GM19455 (cell line): Measurements from ENCODE around the gene GNE.
"Not testable (repeated sequence)": the region's sequence is repeated elsewhere in the genome, so short reads cannot be mapped to it uniquely, and the experiment has no call there.

ENCODE experiments used
- ATAC-seq: cut with Tn5 transposase; IDR thresholded peaks from one replicate; pipeline ENCODE4 v1.9.1; 2021; ENCODE audit not compliant: unreplicated experiment

Gene GNE

DNA sequence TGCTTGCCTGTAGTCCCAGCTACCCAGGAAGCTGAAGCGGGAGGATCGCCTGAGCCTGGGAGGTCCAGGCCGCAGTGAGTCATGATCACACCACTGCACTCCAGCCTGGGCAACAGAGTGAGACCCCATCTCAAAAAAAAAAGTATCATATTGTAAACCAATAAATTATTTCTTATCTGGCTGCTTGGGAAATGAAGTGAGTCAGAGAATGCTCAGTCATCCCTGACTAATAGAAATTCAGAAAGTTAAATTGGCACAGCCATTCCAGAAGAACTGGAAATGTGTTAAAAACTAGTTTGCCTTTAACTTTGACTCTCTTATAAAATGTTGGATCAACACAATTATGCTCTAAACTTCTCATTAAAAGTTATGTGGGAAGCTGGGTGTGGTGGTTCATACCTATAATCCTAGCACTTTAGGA, 9.8 kb upstream of the GNE start:
- no peak for ATAC-seq

DNA sequence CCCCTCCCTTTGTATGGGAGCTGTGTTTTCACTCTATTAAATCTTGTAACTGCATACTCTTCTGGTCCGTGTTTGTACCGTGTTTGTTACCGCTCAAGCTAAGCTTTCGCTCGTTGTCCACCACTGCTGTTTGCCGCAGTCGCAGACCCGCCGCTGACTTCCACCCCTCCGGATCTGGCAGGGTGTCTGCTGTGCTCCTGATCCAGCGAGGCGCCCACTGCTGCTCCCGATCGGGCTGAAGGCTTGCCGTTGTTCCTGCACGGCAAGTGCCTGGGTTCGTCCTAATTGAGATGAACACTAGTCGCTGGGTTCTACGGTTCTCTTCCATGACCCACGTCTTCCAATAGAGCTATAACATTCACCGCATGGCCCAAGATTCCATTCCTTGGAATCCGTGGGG, 6.6 kb upstream of the GNE start:
- no peak for ATAC-seq

DNA sequence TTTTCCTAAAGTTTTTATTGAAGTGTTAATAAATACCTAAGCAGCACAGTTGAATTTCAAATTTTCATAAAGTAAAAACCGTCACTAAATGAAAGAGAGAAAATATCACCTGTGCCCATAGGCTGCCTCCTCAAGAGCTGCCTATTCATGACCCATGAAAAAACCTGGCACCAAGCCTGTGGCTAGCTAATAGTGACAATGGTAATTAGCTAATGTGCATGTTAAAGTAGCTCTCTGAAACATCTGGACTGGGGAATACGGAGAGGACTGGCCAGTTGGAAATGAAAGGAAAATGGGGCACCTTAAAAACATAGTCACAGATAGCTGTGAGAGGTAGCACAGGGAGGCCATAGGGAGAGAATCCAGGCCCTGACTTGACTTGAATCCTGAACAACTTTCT, 5.4 kb upstream of the GNE start:
- ATAC-seq, result no peak

DNA sequence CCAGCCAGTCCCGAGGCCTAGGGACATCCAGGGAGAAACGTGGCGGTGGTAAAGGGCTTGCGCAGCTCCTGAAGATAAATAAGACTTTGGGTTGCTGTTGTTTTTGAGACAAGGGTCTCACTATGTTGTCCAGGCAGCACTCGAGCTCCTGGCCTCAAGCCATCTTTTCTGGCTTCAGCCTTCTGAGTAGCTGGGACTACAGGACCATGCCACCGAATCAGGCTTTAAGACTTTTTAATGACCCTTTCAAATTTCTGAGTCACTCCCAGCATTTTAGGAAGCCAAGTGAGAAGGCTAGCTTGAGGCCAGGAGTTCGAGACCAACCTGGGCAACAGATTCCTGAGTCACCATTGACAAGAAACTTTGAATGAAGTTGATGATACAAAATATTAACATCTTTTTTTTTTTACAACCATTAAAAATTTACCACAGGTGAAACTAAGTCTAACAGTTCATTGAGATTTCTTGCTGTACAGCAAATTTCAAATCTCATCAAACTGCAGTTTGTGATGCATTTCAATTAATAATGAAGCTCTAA, 817 bp upstream of the GNE start:
- no peak for ATAC-seq

DNA sequence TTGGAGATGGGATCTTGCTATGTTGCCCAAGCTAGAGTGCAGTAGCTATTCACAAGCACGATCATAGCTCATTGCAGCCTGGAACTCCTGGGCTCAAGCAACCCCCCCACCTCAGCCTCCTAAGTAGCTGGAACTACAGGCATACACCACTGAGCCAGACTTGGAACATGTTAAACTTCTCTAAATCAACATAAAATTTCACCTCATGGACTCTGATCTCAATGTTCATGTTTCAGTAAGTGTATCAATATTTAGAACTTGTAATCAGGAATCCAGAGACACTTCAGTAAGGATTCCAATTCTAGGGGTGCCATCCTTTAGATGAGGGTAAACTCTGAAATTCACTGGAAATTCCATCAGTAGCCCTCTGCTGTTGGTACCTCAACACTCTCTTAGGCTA, 6.8 kb downstream of the GNE start:
- no peak for ATAC-seq

DNA sequence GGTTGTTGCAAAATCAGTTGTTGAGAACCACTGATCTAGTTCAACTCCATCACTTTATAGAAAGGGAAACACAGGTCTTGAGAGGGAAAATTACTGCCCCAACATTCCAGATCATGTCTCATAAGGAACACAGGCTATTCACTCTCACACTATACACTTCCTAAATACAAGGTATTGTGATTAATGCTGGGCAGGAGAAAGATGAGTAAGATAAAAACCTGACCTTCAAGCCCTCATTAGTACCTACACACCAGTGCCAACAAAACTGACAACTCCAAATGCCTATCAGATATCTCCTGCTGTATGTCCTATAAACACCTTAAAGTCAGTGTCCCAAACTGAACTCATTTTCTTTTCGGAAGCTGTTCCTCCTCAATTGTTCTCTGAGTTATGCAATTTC, 8.2 kb downstream of the GNE start:
- ATAC-seq, result no peak

DNA sequence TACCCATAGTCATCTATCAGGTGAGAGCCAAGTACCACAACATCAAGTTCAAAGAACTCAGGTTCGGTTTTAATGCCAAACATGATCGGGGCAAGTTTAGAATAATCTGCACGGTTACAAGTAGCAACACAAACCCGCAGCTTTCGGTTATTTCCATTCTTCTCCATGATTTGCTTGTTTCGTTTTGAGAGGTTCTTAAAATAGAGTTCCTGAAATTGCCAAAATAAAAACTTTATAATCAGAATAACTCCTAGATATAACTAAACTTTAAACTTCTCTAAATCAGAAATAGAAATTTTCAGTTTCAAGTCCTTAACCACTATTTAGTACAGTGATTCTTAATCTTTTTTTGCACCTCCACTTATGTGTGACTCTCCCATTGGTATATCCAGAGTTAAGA, 9.1 kb downstream of the GNE start:
- no peak for ATAC-seq

DNA sequence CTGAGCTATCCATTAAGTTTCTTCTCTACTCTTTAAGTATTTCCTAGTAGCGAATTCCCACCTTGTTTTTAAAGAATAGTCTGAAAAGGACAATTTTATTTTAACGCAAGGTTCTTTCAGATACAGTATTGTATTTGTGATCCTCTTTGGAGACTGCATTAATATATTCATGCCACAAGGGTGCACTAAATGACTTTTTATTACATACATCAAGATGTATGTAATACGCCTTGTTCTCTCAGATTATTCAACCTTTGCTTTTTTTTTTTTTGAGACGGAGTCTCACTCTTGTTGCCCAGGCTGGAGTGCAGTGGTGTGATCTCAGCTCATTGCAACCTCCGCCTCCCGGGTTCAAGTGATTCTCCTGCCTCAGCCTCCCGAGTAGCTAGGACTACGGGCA, 10.2 kb downstream of the GNE start:
- ATAC-seq, result not testable (repeated sequence)

DNA sequence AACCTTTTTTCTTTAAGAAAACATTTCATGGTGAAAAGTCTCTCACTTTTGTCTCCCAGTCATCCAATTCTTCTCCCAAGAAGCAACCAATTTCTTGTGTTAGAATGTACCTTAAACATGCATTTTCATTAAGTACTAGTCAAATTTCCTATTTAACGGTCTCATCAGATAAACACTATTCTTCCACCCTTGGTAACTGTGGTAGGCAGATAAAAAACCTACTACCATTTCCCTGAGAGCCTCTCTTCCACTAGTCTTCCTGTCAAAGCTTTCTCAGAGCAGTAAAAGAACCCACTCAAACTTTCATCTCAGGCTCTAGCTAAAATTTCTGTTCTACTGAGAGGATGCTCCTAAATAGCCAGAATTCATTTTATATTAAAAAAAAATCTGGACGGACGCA, 10.9 kb downstream of the GNE start:
- ATAC-seq, result no peak

DNA sequence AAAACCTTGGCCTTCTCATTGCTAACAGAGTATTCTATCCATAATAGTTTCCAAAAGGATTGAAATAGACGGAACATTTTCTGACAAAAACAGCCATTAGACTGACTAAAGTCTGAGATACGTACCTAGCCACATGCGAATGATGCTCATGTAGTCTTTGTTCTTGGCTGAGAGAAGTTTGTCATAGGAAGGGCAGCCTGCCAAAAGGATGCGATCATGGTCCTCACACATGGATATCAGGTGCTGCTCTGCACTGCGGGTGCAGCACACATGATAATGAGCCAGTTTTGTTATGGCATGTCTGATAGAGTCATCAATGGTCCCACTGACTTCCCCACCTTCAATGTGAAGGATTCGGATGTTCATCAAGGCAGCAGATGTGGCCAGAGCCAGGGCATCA, 12.3 kb downstream of the GNE start:
- ATAC-seq, result no peak

DNA sequence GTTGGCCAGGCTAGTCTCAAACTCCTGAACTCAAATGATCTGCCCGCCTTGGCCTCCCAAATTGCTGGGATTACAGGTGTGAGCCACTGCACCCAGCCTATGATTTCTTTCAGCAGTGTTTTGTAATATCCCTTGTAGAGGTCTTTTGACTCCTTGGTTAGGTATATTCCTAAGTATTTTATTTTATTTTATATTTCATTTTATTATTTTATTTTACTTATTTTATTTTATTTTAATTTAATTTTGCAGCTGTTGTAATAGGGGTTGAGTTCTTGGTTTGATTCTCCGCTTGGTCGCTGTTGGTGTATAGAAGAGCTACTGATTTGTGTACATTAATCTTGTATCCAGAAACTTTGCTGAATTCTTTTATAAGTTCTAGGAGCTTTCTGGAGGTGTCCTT, 18.6 kb downstream of the GNE start:
- ATAC-seq, result not testable (repeated sequence)

DNA sequence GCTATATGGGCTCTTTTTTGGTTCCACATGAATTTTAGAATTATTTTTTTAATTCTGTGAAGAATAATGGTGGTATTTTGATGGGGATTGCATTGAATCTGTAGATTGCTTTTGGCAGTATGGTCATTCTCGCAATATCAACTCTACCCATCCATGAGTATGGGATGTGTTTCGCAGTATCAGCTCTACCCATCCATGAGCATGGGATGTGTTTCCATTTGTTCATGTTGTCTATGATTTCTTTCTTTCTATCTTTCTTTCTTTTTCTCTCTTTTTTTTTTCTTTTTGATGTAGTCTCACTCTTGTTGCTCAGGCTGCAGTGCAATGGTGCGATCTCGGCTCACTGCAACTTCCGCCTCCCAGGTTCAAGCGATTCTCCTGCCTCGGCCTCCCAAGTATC, 19.0 kb downstream of the GNE start:
- not testable (repeated sequence) for ATAC-seq

DNA sequence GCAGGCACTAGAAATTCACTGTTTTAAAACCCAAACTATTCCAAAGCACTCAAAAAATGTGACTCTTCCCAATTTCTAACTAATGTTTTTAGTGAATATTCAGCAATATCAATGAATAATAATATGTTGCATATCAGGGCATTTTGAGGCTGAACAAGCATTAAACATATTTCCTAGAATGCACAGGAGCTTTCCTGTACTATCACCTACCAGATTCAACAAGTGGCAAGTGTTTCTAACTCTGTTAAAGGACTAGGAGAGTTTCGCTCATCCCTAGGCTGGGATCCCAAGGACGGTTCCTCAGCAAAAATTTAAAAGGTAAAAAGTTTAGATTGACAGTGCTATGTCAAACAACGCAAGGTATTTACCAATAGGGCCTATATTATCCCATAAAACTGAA, 21.0 kb downstream of the GNE start:
- ATAC-seq, result no peak

DNA sequence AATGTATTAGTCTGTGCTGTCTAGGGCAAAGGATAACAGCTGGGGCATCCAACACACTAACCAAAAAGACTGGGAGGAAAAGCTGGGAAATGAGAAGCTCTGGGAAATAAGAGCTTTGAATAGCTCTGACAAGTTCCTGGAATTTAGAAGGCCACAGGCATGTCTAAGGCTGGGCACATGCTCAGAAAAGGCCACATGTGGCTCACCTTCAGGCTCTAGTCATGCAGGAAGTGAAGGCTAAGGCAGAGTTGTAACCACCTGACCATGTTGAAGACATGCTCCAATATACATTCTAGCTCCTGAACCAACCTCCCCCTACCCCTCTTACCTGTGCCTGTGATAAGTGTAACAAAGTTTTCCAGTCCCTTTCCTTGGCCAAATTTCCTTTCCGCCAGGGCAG, 35.8 kb downstream of the GNE start:
- ATAC-seq, result no peak

DNA sequence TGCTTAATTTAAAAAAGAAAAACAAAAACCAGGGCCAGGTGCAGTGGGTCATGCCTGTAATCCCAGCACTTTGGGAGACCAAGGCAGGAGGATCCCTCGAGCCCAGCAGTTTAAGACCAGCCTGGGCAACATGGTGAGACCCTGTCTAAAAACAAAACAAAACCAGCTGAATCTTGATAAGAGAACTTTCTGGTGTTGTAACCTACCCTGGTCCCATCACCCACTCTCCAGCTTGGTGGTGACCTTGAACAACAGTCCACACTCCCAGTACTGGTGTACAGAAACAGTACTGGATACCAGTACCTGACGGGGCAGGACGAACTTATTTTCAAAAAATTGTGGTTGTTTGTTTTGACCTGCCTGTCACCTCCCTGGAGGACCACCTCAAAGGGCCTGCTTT, 36.6 kb downstream of the GNE start:
- no peak for ATAC-seq

DNA sequence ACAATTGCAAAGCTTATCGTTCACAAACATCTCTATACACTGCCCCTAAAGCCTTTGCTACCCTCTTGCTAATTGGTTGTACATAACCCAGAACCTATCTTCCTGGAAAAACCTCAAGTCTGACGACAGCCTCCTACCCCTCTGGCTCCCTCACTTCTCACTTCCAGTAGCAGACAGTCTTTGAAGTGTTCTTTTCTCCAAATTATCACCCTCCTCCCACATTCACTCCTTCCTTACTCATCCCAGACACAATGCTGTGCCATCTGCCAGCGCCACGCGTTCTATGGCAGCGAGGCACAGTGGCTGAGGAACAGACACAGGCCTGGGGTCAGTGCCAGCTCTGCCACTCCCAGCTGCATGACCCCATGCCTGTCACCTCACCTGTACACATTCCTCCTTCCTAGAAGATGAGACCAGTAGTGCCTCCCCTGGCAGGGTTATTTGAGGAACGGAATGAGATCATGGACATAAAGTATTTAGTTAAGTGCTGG, 39.8 kb downstream of the GNE start:
- no peak for ATAC-seq

DNA sequence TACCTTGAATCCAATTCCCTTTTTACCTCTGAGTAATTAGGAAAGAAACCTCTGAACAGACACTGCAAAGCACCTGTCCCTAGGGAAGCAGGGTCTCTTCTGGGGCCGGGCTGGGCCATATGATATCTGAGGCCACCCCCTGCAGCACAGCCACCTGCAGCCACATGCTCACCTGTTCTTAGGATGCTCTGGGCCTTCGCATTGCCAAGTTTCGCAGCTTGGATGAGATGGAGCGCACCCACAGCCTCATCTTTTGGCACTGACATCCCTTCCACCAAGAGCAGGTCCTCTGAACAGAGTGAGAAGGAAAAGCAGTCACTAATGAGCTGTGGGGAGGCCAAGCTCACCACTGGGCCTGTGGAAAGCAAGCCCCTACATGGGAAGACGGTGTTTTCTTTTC, 40.2 kb downstream of the GNE start:
- no peak for ATAC-seq

DNA sequence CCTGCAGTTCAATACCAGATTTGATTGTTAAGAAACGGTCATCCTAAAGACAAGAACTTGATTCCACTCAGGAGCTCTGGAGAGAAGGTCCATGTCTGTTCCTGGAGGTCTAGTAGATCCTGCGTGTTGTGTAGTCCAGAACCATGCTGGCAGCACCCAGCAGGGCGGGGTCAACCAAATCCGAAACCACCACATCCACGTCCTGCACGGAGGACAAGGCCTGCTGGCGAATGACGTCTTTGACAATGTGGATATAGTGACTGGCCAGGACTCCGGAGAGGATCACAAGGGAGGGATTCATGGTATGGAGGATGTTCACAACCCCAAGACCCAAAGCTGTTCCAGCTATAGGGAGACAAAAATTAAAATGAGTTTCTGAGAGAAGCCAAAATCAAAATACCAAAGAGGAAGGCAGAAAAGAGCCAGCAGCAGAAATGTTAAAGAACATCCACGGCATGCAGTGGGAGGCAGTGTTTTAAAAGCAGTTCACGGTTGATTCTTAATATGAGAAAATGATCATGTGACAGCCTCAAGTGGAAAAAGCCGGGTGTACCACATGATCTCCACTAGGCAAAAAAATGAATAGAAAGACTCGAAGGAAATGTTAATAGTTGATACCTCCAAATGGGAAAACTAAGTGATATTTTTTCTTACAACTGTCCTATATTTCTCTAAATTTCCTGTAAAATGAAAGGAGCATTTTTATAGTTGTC, 40.8 kb downstream of the GNE start:
- ATAC-seq, result no peak

DNA sequence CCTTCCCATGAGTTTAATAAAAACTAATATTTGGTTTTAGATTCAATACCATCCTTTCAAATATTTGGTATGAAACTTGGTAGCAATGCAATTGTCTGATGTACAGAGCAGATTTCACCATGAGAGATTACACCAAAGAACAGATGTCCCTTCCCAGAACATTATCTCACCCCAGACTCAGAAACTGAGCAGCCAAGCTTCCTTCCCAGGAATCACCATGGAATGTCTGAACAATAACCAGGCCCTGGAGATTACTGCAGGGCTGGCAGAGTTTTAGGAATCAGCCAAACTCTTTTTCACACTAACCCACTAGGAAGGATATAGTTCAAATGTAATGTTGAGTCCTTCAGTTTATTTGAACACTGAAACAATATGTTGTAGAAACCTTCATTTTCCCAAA, 43.7 kb downstream of the GNE start:
- no peak for ATAC-seq

DNA sequence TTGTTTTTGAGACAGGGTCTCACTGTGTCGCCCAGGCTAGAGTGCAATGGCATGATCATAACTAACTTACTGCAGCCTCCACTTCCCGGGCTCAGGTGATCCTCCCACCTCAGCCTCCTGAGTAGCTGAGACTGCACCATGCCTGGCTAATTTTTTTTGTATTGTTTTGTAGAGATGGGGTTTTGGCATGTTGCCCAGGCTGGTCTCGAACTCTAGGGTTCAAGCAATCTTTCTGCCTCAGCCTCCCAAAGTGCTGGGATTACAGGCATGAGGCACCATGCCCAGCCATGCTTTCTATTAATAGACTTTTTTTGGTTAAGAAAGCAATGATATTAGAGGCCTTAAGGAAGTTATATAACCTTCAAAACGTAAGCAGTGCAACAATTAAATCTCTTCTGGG, 44.3 kb downstream of the GNE start:
- no peak for ATAC-seq

DNA sequence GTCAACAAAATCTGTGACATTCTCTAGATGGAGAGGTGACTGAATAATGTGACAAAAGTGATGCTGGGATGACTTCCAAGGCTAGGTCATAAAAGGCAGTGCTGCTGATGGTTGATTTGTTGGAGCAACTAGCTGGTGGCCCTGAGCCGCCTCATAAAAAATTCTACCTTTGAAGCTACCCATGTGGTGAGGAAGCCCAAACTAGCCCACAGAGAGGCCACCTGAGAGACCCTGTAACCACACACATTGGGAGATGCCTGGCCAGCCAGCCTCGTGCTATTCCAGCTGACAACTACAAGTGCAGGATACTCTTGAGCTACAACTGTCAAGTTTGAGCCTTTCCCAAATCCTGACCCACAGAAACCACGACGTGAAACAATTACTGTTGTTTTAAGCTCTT, 44.9 kb downstream of the GNE start:
- no peak for ATAC-seq

DNA sequence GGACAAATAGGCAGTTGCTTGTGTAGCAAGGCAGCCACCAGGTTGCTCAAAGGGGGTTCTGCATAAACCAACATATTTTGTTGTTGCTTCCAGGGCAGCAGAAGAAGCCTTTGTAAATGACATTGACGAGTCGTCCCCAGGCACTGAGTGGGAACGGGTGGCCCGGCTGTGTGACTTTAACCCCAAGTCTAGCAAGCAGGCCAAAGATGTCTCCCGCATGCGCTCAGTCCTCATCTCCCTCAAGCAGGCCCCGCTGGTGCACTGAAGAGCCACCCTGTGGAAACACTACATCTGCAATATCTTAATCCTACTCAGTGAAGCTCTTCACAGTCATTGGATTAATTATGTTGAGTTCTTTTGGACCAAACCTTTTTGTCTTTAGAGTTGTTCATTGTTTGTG, 46.7 kb downstream of the GNE start:
- ATAC-seq, result no peak

DNA sequence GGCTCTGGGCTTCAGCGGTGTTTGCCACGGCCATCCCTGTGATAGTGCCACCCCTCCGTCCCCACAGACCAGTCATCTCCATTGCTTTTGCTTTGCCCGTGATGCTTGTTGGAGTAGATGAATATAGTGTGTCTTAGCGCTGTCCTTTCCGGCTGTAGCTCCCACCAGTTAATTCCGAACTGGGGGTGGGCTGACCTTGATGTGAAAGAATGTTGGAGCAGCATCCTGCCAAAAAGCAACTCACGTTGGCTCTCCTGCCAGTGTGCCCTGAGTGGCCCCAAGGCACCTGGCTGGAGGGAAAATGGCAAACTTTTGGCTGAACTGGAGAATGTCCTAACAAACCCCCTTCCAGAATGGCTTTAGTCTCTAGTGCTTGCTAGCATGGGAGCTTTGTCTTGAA, 47.5 kb downstream of the GNE start:
- ATAC-seq, result no peak
